ENCODE results near the gene STK38L.
"Not testable (repeated sequence)": the region's sequence is repeated elsewhere in the genome, so short reads cannot be mapped to it uniquely, and the experiment has no call there.

STK38L gene

DNA sequence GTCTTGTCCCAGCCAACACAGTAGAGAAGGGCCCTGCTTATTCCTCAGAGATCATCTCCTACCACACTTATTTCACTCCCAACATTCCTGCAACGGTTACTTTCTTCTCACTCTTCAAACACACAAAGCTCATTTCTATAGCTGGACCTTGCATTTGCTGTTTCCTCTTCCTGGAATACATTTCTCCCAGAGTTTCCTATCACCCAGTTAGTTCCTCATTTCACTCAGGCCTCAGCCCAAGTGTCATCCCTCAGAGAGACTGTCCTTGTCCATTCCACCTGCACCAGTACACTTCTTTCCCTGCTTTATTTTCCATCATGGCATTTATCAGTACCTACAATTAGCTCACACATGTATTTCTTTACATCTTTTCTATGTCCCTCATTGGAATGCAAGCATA, 14.7 kb upstream of the STK38L start:
- no peak for DNase-seq

GRCh38 chr12:27231374-27231773, 12.7 kb upstream of the STK38L start:
- not testable (repeated sequence) for DNase-seq

- DNase-seq, result no peak
These were observed 10.3 kb upstream of the STK38L start for GRCh38 chr12:27233814-27234213.

DNA sequence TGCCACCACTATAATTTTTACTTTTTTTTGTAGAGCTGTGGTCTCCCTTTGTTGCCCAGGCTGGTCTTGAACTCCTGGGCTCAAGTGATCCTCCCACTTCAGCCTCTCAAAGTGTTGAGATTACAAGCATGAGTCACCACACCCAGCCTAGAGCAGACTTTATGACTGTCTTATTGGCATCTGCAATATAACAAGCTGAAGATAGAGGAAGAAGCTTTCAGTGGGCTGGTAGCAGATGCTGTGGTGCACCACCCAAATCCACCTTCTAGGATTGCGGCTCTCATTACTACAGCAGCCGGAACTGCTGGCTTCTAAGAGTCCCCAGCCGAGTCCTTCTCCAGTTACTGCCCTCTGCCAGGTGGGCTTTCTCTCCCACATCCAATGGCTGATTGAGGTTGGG, 7.6 kb upstream of the STK38L start:
- no peak for DNase-seq

- DNase-seq, result no peak
These were observed 6.0 kb upstream of the STK38L start for GRCh38 chr12:27237790-27238771.

- DNase-seq, result no peak
These were observed 1.1 kb upstream of the STK38L start for GRCh38 chr12:27243006-27243405.

- no peak for DNase-seq
These were observed 803 bp downstream of the STK38L start for GRCh38 chr12:27244689-27245488.

- no peak for DNase-seq
These were observed 2.1 kb downstream of the STK38L start for GRCh38 chr12:27246141-27246540.

GRCh38 chr12:27246774-27247173, 2.7 kb downstream of the STK38L start:
- DNase-seq, result no peak

DNA sequence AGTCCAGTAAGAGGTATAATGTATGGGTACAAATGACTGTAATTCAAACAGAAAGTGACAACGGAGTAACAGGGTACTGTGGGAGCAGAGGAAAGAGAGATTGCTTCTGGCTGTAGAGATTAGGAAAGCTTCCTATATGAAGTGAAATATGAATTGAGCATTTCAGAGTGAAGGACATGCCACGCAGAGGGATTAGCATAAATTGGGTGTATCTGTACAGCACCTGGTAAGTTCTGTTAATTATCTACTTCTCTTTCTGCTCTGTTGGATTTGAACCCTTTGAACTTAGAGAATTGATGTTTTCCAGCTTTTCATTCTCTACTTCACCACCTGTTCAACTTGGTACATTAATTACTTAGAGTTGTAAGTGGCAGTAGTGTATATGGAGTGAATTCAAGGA, 8.8 kb downstream of the STK38L start:
- no peak for DNase-seq

GRCh38 chr12:27253347-27253746, 9.3 kb downstream of the STK38L start:
- DNase-seq, result no peak

DNA sequence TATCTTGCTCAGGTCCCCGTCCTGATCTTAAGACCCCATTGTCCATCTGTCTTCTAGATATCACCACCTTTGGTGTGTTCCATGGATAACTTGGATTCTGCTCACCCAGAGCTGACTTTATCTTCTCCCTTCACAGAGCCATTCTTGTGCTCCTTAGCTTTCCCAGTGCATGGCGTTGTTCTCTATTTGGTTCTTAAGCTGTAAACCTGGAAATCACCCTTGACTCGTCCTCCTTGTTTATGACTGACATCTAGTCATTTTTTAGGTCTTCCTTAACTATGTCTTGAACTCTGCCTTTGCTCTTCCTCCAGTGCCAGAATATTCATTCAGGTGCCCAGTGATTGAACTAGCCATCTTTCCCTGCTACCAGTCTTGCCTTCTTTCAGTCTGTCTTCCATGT, 11.7 kb downstream of the STK38L start:
- DNase-seq, result no peak

DNA sequence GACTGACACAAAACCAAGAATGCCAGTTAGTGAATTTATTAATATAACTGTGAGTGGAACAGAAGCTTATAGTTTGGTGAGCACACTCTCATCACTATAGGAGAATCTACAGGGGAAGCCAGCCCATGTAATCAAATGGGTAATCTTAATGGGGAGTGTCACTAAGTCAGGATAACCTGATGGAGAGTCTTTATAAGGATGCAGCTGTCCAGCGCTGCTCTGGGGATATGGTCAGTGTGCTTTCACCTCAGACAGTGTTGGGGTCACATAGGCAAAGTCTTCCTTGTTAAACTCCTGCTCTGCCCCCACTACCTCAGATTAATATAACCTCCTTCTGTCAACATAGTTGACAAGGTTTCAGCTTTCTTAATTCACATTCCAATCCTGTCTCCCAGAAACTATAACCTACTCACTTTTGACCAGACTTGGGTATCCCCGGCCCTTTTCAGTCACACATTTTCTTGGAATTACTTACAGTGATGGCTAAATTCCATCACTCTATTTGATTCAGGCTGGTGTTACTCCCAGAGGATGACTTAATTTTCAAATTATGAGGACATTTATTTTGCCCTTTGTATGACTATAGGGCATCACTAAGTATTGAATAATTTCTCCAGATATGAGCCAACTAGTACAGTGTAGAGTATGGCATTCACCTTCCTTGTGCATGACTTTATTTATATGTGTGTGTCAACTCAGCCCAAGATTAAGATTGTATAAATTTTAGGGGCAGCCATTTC, 13.2 kb downstream of the STK38L start:
- DNase-seq, result no peak

DNA sequence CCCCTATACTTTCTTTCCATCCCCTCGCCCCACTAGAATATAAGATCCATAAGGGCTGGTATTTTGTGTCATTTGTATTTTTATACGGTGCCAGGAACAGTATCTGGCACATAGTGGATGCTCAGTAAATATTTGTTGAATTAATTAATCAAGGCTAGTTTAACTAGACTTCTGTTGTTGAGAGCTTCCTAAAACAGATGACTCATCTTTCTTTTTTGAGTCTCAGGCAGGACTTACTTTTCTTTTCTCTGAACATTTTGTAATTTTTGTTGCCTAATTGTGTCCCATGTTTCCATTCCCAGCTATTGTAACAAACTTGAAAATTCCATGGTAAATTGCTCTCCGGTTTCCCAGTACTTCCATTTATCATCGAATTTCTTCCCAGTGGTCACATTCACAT, 16.7 kb downstream of the STK38L start:
- no peak for DNase-seq

DNA sequence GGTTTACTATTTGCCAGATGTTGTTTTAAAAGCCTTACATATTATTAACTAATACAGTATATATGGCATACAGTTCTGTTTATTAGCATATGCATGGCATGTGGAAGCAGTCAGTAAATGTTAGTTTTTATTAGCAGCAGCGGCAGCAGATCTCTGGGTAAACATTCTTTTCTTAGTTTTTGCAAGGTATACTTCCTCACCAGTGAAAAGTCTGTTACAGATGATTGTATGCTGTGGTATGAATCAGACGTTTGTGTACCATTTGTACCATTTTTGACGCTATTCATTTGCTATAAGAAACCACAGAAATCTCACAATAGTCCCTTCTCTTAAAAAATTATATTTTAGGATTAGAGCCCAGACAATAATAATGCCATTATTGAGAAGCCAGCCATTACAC, 17.8 kb downstream of the STK38L start:
- no peak for DNase-seq

- no peak for DNase-seq
These were observed 26.1 kb downstream of the STK38L start for GRCh38 chr12:27270148-27270547.

DNA sequence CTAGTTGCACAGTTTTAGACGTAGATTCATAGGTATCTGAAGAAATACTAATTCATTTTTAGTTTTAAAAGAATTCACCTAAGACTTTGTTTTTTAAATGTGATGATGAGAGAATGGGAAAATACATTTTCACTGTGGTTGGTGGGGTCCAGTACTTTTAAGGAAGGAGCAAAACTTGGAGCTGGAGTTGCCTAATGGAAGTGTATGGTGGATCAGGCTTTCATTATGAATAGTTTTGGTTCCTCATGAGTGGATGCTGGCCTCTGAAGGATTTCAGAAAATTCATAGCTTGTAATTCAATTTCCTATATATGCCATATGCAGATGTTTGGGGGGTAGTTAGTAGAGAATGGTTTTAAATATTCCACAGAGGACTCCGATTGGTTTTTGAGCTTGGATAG, 27.1 kb downstream of the STK38L start:
- DNase-seq, result no peak

- no peak for DNase-seq
These were observed 28.4 kb downstream of the STK38L start for GRCh38 chr12:27272373-27273028.

DNA sequence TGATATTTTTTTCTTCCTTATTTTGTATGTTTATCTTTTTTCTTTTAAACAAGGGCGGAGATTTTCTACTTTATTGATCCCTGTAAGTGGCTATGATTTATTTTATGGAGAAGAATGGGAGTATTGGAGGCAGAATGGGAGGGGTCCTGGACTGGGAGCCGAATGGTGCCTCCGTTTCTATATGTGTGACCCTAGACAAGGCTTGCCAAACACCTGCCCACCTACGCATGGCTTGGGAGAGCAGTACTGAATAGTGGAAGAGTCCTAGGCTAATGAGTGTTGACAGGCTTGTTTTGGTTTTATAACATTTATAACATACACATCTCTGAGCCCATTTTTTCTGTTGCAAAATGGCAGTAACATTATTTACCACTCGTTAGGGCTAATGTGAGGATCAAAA, 29.0 kb downstream of the STK38L start:
- DNase-seq, result no peak

DNA sequence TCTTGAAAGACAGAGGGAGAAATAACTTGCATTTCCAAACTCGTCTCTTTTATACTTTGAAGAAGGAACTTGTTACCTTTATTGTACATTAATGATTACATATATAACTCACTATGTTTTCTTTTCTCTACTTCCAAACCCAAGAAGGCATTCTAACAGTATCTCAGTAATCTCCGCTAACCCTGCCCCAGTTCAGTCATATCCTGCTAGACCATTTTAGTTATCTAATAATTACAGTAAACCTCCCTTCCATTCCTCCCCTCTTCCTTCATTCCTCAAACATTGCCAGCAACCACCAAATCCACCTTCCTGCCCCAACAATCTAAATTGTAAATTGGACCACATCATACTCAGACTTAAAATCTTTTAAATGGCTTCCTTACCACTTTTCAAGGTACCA, 30.6 kb downstream of the STK38L start:
- DNase-seq, result no peak

GRCh38 chr12:27276275-27276674, 32.2 kb downstream of the STK38L start:
- DNase-seq, result no peak

- DNase-seq, result no peak
These were observed 33.8 kb downstream of the STK38L start for GRCh38 chr12:27277846-27278260.

GRCh38 chr12:27279826-27280225, 35.7 kb downstream of the STK38L start:
- DNase-seq, result no peak
